Measurements from ENCODE around the gene BACE2.
"Not testable (repeated sequence)": the region's sequence is repeated elsewhere in the genome, so short reads cannot be mapped to it uniquely, and the experiment has no call there.

BACE2 gene

DNA sequence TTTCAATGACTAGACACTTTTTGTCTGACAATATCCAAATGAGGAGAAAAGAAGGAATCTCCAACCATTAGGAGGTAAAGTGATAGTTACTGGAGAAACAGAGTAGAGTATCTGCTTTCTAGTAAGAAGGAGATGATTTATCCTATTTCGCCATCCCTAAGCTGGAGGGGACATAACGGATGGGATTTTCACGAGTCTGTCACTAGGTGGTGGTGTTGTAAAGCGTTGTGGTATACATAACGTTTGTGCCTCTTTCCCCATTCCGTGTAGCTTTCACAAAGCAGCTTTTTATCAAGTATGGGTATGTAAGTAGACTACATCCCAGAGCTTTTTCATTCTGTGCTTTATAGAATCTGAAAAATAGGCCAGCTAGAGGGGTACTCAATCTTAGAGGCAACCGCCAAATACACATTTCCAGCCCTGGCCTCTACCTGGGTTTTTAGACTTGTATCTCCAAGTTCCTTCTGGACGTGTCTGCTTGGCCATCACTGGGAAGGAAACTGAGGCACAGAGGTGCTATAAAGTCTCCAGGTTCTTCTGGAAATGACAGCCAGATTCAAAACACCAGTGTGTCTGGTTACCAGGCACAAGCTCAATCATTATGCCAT lies 115.4 kb downstream of the BACE2 start:
- DNase-seq, result peak; percentile 84

DNA sequence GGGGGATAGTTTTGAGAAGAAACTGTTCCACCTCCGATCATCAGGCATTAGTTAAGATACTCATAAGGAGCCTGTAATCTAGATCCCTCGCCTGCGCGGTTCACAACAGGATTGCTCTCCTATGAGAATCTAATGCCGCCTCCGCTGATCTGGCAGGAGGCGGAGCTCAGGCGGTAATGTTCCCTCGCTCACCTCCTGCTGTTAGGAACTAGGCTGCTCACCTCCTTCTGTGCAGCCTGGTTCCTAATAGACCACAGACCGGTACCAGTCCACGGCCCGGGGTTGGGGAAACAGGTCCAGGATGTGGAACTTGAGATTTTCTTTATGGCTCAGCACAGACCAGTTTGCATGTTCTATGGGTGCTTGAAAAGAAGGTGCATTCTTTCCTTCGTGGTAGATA lies 121.5 kb downstream of the BACE2 start:
- no peak for DNase-seq

DNA sequence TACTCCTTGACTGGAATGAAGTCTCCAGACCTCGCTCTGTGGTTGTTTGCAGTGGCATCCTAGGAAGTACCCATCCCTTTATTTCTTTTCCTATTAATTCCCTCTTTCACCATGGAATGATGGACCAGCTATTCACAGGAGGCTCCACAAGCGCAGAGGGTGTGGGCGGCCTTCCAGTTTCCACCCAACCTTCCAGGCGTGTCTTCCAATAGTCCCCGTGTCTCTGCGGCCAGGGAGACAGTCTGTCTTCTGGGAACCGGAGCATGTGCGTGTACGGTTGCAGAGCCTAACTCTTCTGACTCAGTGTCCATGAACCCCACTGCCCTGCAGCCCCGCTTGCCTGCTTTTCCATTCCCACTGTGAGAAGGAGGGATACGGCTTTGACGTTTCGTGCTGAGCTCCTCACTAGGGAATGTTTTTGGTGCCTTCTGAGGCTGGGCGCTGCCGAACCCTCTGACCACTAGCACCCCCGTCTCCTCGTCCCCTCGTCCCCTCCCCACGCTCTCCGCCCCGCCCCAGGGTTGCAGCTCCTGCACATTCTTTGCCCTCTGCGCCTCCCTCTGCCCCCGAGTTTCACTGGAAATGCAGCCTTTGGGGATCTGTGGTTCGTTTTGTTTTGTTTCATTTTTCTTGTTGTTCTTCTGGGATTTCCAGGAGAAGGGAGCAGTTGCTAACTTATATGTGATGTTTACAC lies 122.3 kb downstream of the BACE2 start:
- DNase-seq, result no peak

DNA sequence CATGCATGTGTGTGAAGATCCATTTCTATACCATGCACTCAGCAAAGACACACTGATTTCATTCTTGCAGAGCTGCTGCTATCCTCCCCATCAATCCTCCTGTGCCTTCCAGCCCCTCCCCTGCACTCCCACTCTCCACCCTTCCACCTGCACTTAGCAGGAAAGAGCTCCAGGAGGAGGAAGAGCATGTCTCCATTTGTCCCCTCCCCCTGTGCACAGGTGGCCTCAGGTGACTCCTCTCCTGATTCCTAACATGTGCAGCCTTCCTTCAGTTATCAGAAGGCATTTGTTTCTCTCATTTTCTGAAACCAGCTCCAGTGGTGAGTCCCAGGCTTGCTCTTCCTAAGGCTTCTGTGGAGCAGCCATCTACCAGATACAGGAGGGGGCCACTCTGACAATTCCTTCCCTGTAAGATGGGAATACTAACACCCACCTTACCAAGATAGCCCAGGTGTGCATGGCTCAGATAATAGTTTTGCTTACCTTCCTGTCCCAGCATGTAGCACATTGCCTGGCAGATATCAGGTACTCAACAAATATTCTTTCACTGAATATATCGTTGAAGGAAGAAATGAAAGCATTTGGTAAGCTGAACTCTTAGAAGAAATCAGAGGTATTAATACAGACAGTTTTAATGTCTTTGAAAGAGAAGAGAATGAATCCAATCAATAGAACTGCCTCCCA lies 126.7 kb downstream of the BACE2 start:
- no peak for DNase-seq

DNA sequence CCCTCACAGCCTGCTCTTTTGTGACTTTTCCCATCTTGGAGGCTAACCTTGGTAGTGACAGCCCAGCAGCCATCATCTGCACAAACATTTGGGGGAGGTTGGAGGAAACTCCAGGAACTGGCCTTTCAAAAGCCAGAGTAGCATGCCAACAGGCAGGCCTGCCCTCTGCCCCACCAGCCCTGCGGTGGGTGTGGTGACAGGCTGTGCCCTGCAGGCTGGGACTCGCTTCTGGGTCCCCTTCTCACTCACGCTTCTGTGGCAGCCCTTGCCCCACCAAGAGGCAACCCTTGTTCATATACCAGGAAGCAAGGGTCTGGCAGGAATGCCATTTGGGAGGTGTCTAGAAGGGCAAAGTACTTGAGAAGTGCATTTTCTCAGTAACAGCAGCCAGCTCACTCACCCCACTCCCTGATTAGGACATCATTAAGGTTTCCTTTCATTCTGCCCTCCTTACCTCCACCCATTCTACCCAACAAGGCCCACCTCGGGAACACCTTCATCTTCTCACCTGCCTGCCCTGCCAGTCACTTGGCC lies 127.8 kb downstream of the BACE2 start:
- no peak for DNase-seq

DNA sequence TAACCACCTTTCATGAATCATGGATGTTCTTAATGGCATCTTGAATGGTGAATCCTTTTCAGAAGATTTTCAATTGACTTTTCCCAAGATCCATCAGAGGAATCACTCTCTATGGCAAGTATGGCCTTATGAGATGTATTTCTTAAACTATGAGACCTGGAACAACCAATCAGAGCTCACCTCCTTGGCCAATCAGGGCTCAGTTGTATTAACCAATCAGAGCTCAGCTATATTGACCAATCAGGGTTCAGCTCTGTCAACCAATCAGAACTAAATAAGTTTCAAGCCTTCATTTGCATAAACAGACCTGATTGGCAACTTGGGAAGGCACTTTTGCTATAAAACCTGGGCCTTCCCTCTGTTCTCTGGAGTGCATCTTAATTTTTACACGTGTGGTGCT lies 135.0 kb downstream of the BACE2 start:
- DNase-seq, result no peak

DNA sequence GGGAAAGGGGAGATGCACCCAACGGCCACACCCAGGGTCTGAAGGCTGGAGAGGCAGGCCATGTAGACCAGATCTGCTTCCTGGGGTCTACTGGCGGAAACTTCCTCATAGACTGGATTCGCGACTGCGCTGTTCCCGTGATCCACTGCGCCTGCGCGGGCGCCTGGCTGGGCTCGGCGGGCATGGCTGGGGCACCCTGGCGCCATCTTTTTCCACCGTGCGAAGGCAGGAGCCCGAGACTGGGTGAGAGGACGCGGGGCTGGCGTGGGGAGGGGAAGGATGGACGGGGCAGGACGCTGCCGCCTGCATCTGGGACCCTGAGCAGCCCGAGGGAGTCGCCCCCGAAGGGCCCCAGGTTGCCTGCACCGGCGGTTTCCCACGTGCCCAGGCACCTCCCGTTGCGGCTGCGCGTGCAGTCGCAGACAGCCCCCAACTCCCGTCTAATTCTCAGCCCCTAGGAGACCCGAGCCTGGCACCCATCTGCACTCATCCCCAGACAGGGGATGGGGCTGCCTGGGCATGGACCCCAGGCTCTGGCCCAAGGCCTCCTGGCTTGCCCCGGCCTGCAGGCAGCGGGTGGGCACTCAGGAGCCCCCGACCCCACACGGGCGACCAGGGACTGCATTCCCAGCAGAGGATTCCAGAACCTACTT lies 136.2 kb downstream of the BACE2 start:
- DNase-seq, result peak; percentile 46

DNA sequence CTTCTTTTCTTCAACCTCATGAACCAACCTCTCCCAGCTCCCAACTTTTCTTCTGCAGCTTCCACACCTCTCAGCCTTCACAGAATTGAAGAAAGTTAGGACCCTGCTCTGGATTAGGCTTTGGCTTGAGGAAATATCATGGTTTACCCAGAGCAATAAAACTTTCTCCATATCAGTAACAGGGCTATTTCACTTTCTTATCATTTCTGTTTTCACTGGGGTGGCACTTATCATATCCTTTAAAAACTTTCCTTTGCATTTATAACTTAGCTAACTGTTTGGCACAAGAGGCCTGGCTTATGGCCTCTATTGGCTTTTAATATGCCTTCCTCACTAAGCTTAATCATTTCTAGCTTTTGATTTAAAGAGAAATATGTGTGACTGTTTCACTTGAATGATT lies 139.3 kb downstream of the BACE2 start:
- DNase-seq, result no peak

DNA sequence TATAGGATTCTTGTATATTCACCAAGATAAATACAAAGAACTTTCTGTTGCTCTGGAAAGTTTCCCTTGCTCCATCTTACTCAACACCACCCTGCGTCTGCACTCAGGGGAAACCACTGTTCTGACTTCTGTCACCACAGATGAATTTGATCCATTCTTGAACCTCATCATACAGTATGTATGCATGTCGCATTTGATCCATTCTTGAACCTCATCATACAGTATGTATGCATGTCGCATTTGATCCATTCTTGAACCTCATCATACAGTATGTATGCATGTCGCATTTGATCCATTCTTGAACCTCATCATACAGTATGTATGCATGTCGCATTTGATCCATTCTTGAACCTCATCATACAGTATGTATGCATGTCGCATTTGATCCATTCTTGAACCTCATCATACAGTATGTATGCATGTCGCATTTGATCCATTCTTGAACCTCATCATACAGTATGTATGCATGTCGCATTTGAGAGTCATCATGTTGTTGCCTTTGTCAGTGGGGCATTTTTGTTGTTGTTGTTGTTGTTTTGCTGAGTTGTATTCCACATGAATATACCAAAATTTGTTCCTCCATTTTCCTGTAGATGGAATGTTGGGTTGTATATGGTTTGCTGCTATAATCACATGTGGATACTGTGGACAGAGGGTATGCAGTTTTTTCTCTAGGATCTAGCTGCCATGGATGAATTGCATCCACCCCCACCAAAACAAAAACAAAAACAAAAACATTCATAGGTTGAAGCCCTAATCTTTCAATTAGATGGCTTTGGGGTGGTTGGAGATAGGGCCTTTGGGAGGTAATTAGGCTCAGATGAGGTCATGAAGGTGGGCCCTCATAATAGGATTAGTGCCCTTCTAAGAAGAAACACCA lies 145.6 kb downstream of the BACE2 start:
- DNase-seq, result not testable (repeated sequence)

DNA sequence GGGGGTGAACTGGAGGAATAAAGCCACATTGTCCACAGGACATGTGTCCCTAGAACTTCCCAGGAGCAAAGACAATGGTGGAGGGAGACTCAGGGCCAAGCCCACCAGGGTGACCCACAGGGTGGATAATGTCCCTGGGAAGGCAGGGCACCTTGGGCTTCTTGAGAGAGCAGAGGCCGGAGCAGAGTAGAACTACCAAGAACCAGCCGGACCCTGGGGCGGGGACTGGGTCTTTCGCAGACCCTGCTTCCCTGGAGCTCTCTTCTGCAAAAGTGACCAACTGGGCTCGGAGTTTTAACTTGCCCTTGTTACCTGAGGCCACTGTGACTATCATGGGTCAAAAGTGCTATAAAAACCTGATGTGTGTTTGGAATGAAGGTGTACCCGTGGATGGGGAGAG lies 147.8 kb downstream of the BACE2 start:
- no peak for DNase-seq

DNA sequence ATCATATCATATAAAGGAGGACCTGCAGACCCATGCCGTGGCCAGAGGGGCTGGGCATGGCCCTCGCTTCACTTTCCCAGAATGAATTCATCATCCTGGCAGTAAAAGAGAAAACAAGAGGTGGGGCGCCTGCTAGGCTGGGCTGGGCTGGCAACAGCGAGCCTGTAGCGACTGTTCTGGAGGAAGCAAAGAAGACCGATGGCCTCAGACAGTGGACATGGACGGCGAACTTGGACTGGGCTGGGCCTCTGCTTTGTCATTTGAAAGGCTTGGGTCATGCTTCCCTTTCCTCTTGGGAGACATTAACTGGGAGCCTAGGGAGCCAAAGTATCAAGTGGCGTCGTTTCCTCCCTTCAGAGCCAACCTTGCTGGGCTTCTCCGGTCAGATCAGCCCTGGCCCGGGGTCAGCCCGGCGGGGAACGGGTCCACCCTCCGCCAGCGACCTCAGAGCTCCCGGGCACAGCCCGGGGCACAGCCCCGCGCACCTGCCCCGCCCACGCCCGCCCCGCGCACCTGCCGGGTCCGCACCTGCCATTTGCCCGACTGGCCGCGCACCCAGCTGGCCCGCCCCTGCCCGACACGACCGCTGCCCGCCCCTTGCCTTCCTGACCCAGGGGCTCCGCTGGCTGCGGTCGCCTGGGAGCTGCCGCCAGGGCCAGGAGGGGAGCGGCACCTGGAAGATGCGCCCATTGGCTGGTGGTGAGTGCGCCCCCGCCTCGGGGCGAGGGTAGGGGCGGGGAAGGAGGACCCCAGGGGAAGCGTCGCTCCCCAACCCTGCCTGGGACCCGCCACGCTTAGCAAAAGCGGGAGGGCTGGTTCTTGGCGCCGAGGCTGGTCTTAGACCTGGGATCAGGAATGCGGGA lies 148.5 kb downstream of the BACE2 start, which contains the start of gene FAM3B:
TSS of gene FAM3B (plus strand) at position 602 of the 863 bp plus-strand sequence. CDS start at position 681, 79 bp downstream.
- peak; percentile 82 for DNase-seq

DNA sequence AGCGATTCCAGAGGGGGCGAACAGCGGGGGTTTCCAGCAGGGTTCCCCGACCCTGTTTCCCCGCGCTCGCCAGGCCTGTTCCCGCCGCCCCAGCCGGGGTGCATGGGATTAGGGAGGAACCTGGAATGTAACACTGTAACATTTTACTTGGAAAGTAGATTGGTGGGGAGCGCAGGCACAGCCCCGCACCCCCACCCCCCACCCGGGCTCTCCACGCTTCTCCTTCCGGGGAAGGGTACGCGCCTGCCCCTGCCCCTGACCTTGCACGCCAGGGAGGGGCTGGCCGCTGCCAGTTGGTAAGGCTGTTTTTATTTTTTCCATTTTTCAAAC lies 149.1 kb downstream of the BACE2 start:
- DNase-seq, result no peak

DNA sequence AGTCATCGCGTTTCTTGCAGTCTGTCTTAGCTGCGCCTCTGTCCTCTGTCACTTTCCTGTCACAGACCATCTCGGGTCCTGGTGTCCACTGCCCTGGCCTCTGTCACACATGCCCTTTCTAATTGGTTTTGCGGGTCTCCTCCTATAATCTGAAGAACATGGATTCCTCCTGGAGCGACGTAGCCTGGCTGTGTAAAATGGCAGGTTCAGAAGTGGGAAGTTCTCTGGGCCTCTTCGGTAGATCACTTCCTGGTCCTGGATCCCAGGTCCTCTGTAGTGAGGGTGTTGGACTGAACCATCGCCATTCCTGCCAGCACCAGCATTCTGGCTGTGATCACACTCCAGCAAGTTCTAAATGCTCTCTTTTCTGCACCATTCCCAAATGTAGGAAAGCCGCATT lies 149.5 kb downstream of the BACE2 start:
- DNase-seq, result no peak

DNA sequence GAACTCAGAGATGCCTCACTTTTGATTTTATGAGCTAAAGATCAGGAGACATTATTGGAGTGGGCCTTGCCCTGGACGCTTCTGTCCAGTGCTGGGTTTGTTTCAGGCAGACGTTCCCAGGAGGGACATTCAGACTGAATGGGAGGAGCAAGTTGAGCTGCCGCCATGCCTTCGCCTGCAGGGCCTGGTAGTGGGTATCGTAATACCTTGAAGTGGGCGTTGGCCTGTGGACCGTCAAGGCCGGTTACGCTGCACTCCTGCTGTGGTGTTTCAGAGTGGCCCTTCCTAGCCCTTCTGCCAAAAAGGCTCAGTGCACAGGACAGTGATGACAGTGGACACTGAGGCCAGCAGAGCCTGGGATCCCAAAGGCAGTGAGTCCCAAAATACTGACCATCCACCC lies 150.3 kb downstream of the BACE2 start:
- DNase-seq, result no peak

DNA sequence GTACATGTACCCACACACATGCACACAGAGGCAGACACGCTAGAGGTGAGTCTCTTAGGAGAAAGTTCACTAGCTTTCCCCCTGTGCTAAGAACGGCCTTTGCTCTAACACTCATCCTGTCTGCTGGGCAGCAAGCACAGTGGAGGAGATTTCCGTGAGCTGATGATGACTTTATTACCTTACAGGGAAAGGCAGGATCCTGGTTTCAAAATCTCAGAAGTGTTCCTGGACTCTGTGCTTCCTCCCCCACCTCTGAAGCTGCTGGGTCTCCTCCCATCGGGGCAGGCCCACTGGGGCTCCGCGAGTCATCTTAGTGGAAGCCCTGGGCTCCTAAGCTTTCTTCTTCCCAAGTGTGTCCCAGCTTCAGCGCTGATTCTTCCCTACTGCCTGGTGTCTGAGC lies 151.3 kb downstream of the BACE2 start:
- no peak for DNase-seq

DNA sequence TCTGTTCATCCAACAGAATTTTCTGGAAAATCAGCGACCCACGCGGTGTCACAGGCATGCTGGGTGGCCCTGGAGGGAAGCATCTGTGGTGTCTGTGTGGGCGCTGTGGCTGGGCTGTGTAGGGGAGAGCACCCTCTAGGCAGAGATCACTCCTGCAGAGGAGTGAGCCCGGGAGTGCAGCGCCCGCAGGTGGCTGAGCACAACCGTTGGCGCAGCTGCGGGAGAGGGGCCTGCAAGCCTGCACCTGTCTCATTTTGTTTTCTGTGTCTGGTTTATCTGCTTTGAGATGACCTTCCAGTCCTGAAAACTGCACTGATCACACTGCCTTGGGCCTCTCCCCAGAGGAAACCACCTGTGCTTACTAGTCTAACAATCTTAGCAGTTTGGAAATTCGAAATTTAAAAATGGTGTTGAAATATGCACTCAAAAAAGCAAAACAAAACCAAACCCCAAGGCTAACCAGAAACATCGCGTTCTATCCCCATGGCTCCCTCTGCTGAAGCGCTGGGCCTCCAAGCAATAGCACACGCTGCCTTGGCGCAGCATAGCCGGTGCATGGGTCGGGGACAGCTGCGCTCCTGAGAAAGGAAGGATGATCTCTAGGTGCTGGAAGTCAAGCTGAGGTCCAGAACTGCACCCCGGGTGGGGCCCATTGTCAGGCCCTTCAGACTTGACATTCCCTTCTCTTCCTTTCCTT lies 153.4 kb downstream of the BACE2 start:
- DNase-seq, result peak; percentile 93

DNA sequence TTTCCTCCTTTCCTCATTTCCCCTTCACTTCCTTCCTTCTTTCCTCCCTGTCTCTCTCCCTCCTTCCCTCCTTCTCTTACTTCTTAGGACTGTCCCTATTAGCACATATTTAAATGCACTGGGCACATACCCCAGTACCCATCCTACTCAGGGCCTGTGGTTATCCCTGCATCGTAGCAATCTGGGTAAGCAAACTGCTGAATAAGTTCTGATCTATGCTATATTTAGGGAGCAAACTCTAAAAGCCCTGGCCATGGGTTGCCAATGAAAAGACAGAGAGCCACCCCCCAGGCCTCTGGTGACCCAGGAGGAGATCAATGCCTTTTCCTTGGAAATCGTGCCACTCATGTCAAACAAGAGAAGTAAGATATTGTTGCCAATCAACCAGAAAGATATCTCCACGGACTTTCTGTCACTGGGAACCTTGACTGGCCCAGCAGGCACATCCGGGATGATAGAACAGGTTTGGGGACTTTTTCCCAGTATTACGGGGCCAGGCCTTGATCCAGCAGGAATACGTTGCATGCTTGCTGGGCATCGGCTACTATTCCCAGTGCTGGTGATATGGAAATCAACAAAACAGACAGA lies 154.0 kb downstream of the BACE2 start:
- peak; percentile 55 for DNase-seq

DNA sequence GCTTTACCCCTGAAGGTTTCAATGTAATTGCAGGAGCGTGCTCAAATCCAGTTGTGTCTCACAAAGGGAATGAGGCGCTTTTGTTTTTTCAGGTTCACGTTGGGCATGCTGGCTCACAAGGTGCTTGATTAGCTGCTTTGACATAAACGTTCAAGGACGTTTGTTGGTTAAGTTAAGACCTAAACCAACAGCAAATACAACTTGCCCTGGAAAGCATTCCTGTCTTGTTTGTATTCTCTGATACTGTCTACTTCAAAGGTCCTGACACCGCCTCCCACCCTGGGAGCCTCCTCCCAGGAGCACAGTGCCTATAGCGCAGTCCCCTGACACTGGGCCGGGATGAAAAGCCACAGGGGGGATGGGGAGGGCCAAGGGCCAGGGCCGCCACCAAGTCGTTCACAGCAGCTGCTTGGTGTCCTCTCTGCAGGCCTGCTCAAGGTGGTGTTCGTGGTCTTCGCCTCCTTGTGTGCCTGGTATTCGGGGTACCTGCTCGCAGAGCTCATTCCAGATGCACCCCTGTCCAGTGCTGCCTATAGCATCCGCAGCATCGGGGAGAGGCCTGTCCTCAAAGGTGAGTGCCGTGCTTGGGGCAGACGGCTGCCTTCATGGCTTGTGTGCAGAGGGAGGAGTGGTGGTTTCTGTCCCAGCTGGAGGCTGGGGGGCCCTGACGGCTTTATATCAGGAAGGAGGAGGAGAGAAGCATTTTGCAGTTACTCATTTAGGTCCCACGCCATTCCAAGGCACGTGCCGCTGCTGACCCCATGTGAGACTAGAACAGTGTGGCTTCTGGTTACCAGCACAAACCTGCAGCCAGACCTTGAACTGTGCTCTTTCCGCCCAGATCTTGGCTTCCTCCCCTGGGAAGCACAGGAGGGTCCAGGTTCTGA lies 154.8 kb downstream of the BACE2 start:
- DNase-seq, result no peak

DNA sequence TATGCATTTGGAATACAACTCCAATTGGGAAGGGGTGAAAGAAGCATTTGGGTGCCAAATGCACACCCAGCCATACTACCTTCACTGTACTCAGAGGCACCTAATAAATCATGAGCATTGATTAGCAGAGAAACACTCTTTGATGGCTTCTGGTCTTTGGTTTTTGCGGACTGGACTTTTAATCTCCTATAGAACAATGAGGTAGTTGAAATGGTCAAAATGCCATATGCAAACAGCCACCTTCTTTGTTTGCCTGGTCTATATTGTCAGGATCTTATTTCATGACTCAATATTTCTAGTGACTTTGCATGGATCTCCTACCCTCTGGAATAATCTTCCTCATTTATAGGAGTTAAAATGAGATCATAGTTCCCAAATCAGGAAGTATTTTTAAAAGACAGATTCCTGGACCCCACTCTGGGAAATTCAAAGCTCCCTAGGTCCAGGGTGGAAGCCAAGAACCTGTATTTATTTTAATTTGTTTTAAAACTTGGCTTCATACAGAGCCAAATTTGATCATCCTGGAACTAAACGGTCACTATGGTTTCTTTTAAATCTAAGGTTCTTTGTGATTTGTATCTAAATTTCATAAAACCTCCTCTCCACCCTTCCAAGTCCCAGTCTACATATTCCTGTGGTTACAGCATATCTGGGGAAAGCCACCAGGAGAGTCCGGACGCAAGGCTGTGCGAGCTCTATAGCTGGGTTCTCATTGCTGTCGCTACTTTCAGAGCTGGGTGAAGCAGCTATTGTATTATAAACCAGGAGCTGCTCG lies 157.4 kb downstream of the BACE2 start:
- DNase-seq, result no peak

All from RPMI8226 (cell line).